H9 (cell line): ENCODE results near the gene ADAMTS13. TPM values are rescaled to one million over a fixed set of nuclear protein-coding genes. Genes with fewer than 3 reads are reported as not detected.

Experiments used
- DNase-seq: peaks from one replicate; pipeline ENCODE4 v3.0.0-alpha.2; 2017
- H2AFZ ChIP-seq: one replicate; pipeline ENCODE4 v1.6.1; 2013; ENCODE audit warnings: mild to moderate bottlenecking, low read length, control low read depth, moderate library complexity
- H2AK5ac ChIP-seq: 2 replicates; pipeline ENCODE4 v1.6.1; 2013; ENCODE audit warnings: low read length, control low read depth, mixed read lengths; ENCODE audit not compliant: insufficient read length
- H2BK120ac ChIP-seq: one replicate; pipeline ENCODE4 v1.6.1; 2013; ENCODE audit warnings: low read depth, mild to moderate bottlenecking, low read length, control low read depth, inconsistent platforms; ENCODE audit not compliant: poor library complexity, severe bottlenecking
- H2BK12ac ChIP-seq: 2 replicates; pipeline ENCODE4 v1.6.1; 2013; ENCODE audit warnings: low read length, control low read depth, mixed read lengths, low read depth; ENCODE audit not compliant: insufficient read length
- H2BK15ac ChIP-seq: 2 replicates; pipeline ENCODE4 v1.6.1; 2013; ENCODE audit warnings: low read depth, low read length, control low read depth
- H2BK20ac ChIP-seq: one replicate; pipeline ENCODE4 v1.6.1; 2013; ENCODE audit warnings: low read depth, mild to moderate bottlenecking, low read length, control low read depth, inconsistent platforms; ENCODE audit not compliant: poor library complexity, severe bottlenecking
- H2BK5ac ChIP-seq: 2 replicates; pipeline ENCODE4 v1.6.1; 2013; ENCODE audit warnings: low read length, control low read depth, mixed read lengths; ENCODE audit not compliant: insufficient read length
- H3K14ac ChIP-seq: 2 replicates; pipeline ENCODE4 v1.6.1; 2013; ENCODE audit warnings: low read length, control low read depth; ENCODE audit not compliant: insufficient read depth
- H3K18ac ChIP-seq: 2 replicates; pipeline ENCODE4 v1.6.1; 2013; ENCODE audit warnings: low read depth, mild to moderate bottlenecking, mixed read lengths, low read length, control low read depth; ENCODE audit not compliant: insufficient read length
- H3K23ac ChIP-seq: 2 replicates; pipeline ENCODE4 v1.6.1; 2013; ENCODE audit warnings: low read length, control low read depth, mixed read lengths, low read depth; ENCODE audit not compliant: insufficient read length
- H3K23me2 ChIP-seq: 2 replicates; pipeline ENCODE4 v1.6.1; 2013; ENCODE audit warnings: low read depth, mild to moderate bottlenecking, mixed read lengths, low read length, control low read depth; ENCODE audit not compliant: insufficient read length, poor library complexity, severe bottlenecking
- H3K27ac ChIP-seq: 2 replicates; pipeline ENCODE4 v1.5.1; 2013; ENCODE audit warnings: low read length, control low read depth, mixed read lengths, low read depth; ENCODE audit not compliant: insufficient read length
- H3K27me3 ChIP-seq: 2 replicates; pipeline ENCODE4 v1.6.1; 2013; ENCODE audit warnings: low read length, control low read depth, inconsistent platforms; ENCODE audit not compliant: insufficient read depth
- H3K4ac ChIP-seq: 2 replicates; pipeline ENCODE4 v1.6.1; 2013; ENCODE audit warnings: low read depth, mild to moderate bottlenecking, control low read depth, inconsistent platforms, low read length, moderate library complexity
- H3K4me1 ChIP-seq: 2 replicates; pipeline ENCODE4 v1.6.1; 2013; ENCODE audit warnings: low read length, control low read depth, inconsistent platforms; ENCODE audit not compliant: insufficient read depth
- H3K4me2 ChIP-seq: 2 replicates; pipeline ENCODE4 v1.6.1; 2013; ENCODE audit warnings: low read length, control low read depth, mixed read lengths; ENCODE audit not compliant: insufficient read length, insufficient read depth
- H3K56ac ChIP-seq: 2 replicates; pipeline ENCODE4 v1.6.1; 2013; ENCODE audit warnings: low read depth, mild to moderate bottlenecking, mixed read lengths, low read length, control low read depth; ENCODE audit not compliant: insufficient read length
- H3K79me1 ChIP-seq: 2 replicates; pipeline ENCODE4 v1.6.1; 2013; ENCODE audit warnings: low read depth, mild to moderate bottlenecking, moderate library complexity, low read length, control low read depth, inconsistent platforms; ENCODE audit not compliant: insufficient read depth, poor library complexity, severe bottlenecking
- H3K79me2 ChIP-seq: 2 replicates; pipeline ENCODE4 v1.6.1; 2013; ENCODE audit warnings: low read length, control low read depth, inconsistent platforms; ENCODE audit not compliant: insufficient read depth
- H3K9ac ChIP-seq: 2 replicates; pipeline ENCODE4 v1.6.1; 2013; ENCODE audit warnings: low read length, control low read depth, mixed read lengths; ENCODE audit not compliant: insufficient read length; ENCODE audit errors: extremely low read depth
- H3K9me3 ChIP-seq: one replicate; pipeline ENCODE4 v1.6.1; 2013; ENCODE audit warnings: low read depth, low read length, inconsistent platforms; ENCODE audit not compliant: control insufficient read depth
- H3T11ph ChIP-seq: one replicate; pipeline ENCODE4 v1.6.1; 2013; ENCODE audit warnings: mild to moderate bottlenecking, low read length, control low read depth, inconsistent platforms
- H4K20me1 ChIP-seq: one replicate; pipeline ENCODE4 v1.6.1; 2013; ENCODE audit not compliant: control insufficient read depth, insufficient read length, insufficient read depth
- H4K5ac ChIP-seq: 2 replicates; pipeline ENCODE4 v1.6.1; 2013; ENCODE audit warnings: low read depth, mild to moderate bottlenecking, mixed read lengths, low read length, control low read depth; ENCODE audit not compliant: insufficient read length
- H4K8ac ChIP-seq: replicated peaks from 2 replicates; pipeline ENCODE4 v1.6.1; 2013; ENCODE audit warnings: low read length, control low read depth, mixed read lengths, low read depth; ENCODE audit not compliant: insufficient read length
- H4K91ac ChIP-seq: 2 replicates; pipeline ENCODE4 v1.6.1; 2013; ENCODE audit warnings: low read depth, mild to moderate bottlenecking, moderate library complexity, mixed read lengths, low read length, control low read depth; ENCODE audit not compliant: insufficient read length
- H3K27ac Mint-ChIP-seq, 3 experiments: 2 replicates in 2 of 3; 3 replicates in 1 of 3; pipeline ENCODE4 v1.8.0; 2020 to 2021; ENCODE audit warnings: mixed read lengths in 3 of 3, mild to moderate bottlenecking in 1 of 3, moderate library complexity in 1 of 3
- H3K27me3 Mint-ChIP-seq: 2 replicates; pipeline ENCODE4 v1.8.0; 2021; ENCODE audit warnings: low read depth, mild to moderate bottlenecking, moderate library complexity, mixed read lengths
- H3K36me3 Mint-ChIP-seq, 3 experiments: 2 replicates in 2 of 3; 3 replicates in 1 of 3; pipeline ENCODE4 v1.8.0; 2020 to 2021; ENCODE audit warnings: low read depth in 3 of 3, mixed read lengths in 3 of 3; ENCODE audit not compliant: insufficient read depth in 1 of 3
- H3K4me1 Mint-ChIP-seq, 2 experiments: 2 replicates each; pipeline ENCODE4 v1.8.0; 2020; ENCODE audit warnings: mixed read lengths in 2 of 2
- H3K4me3 Mint-ChIP-seq, 2 experiments: 2 replicates in 1 of 2; 3 replicates in 1 of 2; pipeline ENCODE4 v1.8.0; 2020 to 2021; ENCODE audit warnings: mild to moderate bottlenecking in 2 of 2, mixed read lengths in 2 of 2, moderate library complexity in 1 of 2
- H3K9me3 Mint-ChIP-seq, 2 experiments: 2 replicates in 1 of 2; 3 replicates in 1 of 2; pipeline ENCODE4 v1.8.0; 2020; ENCODE audit warnings: mild to moderate bottlenecking in 2 of 2, mixed read lengths in 2 of 2, moderate library complexity in 1 of 2
- WGBS: extraction: QIAGEN DNeasy Blood & Tissue Kit; methylation state at CpG from one replicate; pipeline ENCODE4 v1.1.7; 2013; ENCODE audit warnings: missing lambda C conversion rate, low lambda C conversion rate, mixed read lengths; ENCODE audit not compliant: insufficient read length; ENCODE audit errors: extremely low coverage; 5-methylcytosine and 5-hydroxymethylcytosine counted together
- total RNA-seq: library from RNA; stranded (reverse); gene quantifications from 2 replicates; pipeline ENCODE4 v1.2.1, GENCODE V29; 2021
- TF ChIP-seq, protein P1 (sequence below): fragments of 200-600 bp; sonication (generic); conservative IDR thresholded peaks from 3 replicates; pipeline ENCODE4 v1.8.0; 2021; ENCODE audit warnings: antibody characterized with exemption, mild to moderate bottlenecking

Gene ADAMTS13
- total RNA-seq, 1 experiment from 2014 or later: 8.8 TPM

DNA sequence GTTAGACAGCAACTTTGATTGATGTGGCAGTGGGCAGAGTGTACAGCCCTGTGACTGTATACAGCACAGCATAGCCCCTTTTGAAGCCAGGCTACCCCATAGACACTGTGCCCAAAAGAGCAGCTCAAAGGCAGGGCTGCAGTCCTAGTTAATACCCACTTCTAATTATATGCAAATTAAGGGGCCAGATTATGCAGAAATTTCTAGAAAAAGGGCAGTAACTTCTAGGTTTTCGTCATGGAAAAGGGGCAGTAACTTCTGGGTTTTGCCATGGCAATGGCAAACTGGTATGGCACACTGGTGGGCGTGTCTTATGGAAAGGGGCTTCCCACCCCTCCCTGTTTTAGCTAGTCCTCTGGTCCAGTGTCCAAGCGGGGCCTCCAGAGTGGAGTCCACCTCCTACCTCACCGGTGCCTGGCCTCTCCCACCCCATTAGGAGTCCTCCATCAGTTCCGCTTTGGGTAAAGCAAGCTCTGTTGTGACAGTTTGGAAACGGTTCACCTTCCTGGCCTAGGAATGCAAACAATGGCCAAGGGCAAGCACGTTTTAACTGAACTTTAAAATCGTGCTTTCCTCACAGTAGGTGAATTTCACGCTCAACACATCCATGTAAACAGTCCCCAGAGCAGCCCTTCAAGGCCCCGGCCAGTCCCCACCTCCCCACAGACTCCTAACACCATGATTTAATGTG lies 5.6 kb downstream of the ADAMTS13 start:
- TF ChIP-seq, protein P1, sequence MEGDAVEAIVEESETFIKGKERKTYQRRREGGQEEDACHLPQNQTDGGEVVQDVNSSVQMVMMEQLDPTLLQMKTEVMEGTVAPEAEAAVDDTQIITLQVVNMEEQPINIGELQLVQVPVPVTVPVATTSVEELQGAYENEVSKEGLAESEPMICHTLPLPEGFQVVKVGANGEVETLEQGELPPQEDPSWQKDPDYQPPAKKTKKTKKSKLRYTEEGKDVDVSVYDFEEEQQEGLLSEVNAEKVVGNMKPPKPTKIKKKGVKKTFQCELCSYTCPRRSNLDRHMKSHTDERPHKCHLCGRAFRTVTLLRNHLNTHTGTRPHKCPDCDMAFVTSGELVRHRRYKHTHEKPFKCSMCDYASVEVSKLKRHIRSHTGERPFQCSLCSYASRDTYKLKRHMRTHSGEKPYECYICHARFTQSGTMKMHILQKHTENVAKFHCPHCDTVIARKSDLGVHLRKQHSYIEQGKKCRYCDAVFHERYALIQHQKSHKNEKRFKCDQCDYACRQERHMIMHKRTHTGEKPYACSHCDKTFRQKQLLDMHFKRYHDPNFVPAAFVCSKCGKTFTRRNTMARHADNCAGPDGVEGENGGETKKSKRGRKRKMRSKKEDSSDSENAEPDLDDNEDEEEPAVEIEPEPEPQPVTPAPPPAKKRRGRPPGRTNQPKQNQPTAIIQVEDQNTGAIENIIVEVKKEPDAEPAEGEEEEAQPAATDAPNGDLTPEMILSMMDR: no peak
- H3K14ac ChIP-seq: no peak overlapping the region
- H2BK5ac ChIP-seq: no peak overlapping the region
- H2BK12ac ChIP-seq: no peak overlapping the region
- H3K79me1 ChIP-seq: no peaks in the 10 kb centered on the region
- no peak overlapping the region for H2AK5ac ChIP-seq
- H3K27ac ChIP-seq: no peak overlapping the region
- H3K27me3 ChIP-seq: peaks cover 2% of the 10 kb centered on the region; the same call in 1 of the 2 replicates
- no peaks in the 10 kb centered on the region for H4K20me1 ChIP-seq
- H3K9ac ChIP-seq: no peak overlapping the region
- H3K9me3 ChIP-seq: no peaks in the 10 kb centered on the region
- H3K4me1 ChIP-seq: no peaks in the 10 kb centered on the region
- H3K79me2 ChIP-seq: no peaks in the 10 kb centered on the region
- H3K56ac ChIP-seq: no peak overlapping the region
- Mint-ChIP-seq H3K27ac (no peak overlapping the region), H3K9me3 (peaks cover 4 to 7% of the 10 kb centered on the region in 2 experiments; a peak in 4 of 5 replicates), H3K36me3 (peaks cover 0 to 12% (median 7%) of the 10 kb centered on the region in 3 experiments; a peak in 6 of 7 replicates), H3K4me3 (peak overlapping the region; percentile 67 to 86), H3K27me3 (peaks cover 24% of the 10 kb centered on the region), H3K4me1 (peaks cover 7% of the 10 kb centered on the region in 2 experiments; a peak in 3 of 4 replicates)
- no peak overlapping the region for H4K8ac ChIP-seq
- H3K4ac ChIP-seq: no peak overlapping the region
- H3K23me2 ChIP-seq: peaks cover 7% of the 10 kb centered on the region
- H2BK20ac ChIP-seq: no peak overlapping the region
- H3K4me2 ChIP-seq: peak overlapping the region; percentile 26
- H2BK15ac ChIP-seq: no peak overlapping the region
- no peak overlapping the region for H2BK120ac ChIP-seq
- no peak for DNase-seq
- WGBS: no CpG with 5 or more reads among the region's 10 CpGs
- no peak overlapping the region for H4K91ac ChIP-seq
- no peak overlapping the region for H2AFZ ChIP-seq
- H3K18ac ChIP-seq: no peak overlapping the region
- H3T11ph ChIP-seq: no peak overlapping the region
- H4K5ac ChIP-seq: no peak overlapping the region
- no peak overlapping the region for H3K23ac ChIP-seq
